PC-9 (cell line): Measurements from ENCODE around the gene DNAH14. TPM values are rescaled to one million over a fixed set of nuclear protein-coding genes. Genes with fewer than 3 reads are reported as not detected.

Experiments
- BruUV-seq: library from RNA; stranded (reverse); fragments of 400-500 nt; replicated peaks from 2 replicates; lab custom pipeline; 2021; lab: Mats Ljungman, UMichigan
- CTCF ChIA-PET: fragments of 300-600 bp; sonication (Branson Sonifier 250); formaldehyde crosslinking; loops from one replicate; lab custom pipeline; 2022; ENCODE audit warnings: antibody characterized with exemption; lab: Charles Lee
- POLR2A ChIA-PET: fragments of 300-600 bp; sonication (Branson Sonifier 250); formaldehyde crosslinking; loops from one replicate; lab custom pipeline; 2022; ENCODE audit warnings: antibody characterized with exemption; ENCODE audit not compliant: unreplicated experiment; lab: Charles Lee
- DNase-seq, 2 experiments: peaks; one replicate each; pipeline versions ENCODE4 v3.0.0 to v3.0.0-alpha.2; 2015 to 2022; ENCODE audit warnings: mixed read lengths in 1 of 2
- H2AFZ ChIP-seq: fragments of 200-600 bp; sonication (generic); 2 replicates; pipeline ENCODE4 v1.8.1; 2017; ENCODE audit warnings: antibody characterized with exemption
- H3F3A ChIP-seq: fragments of 200-600 bp; sonication (generic); 2 replicates; pipeline ENCODE4 v1.8.1; 2017; ENCODE audit warnings: antibody characterized with exemption, mild to moderate bottlenecking, low read depth; ENCODE audit not compliant: insufficient read depth
- H3K27ac ChIP-seq: fragments of 200-600 bp; sonication (generic); 2 replicates; pipeline ENCODE4 v1.6.1; 2016; ENCODE audit warnings: mixed run types
- H3K27me3 ChIP-seq: fragments of 200-600 bp; sonication (generic); 2 replicates; pipeline ENCODE4 v1.6.1; 2016; ENCODE audit warnings: low read depth, mixed run types; ENCODE audit not compliant: insufficient read depth
- H3K36me3 ChIP-seq: fragments of 200-600 bp; sonication (generic); 2 replicates; pipeline ENCODE4 v1.6.1; 2016; ENCODE audit warnings: low read depth, mixed run types
- H3K4me1 ChIP-seq: fragments of 200-600 bp; sonication (generic); replicated peaks from 2 replicates; pipeline ENCODE4 v1.6.1; 2016; ENCODE audit warnings: mixed run types; ENCODE audit not compliant: insufficient read depth
- H3K4me2 ChIP-seq: fragments of 200-600 bp; sonication (generic); 2 replicates; pipeline ENCODE4 v1.6.1; 2017; ENCODE audit warnings: mixed run types
- H3K4me3 ChIP-seq: fragments of 200-600 bp; sonication (generic); 2 replicates; pipeline ENCODE4 v1.6.1; 2016; ENCODE audit warnings: mixed run types
- H3K79me2 ChIP-seq: fragments of 200-600 bp; sonication (generic); 2 replicates; pipeline ENCODE4 v1.6.1; 2017; ENCODE audit warnings: low read depth, mixed run types
- H3K9me2 ChIP-seq: fragments of 200-600 bp; sonication (generic); 2 replicates; pipeline ENCODE4 v1.8.1; 2017; ENCODE audit warnings: mild to moderate bottlenecking; ENCODE audit not compliant: insufficient read depth
- H3K9me3 ChIP-seq: fragments of 200-600 bp; sonication (generic); 2 replicates; pipeline ENCODE4 v1.8.1; 2016; ENCODE audit warnings: low read depth; ENCODE audit not compliant: insufficient read depth
- H4K20me1 ChIP-seq: fragments of 200-600 bp; sonication (generic); 2 replicates; pipeline ENCODE4 v1.8.1; 2017; ENCODE audit not compliant: insufficient read depth
- EZH2 ChIP-seq: fragments of 200-600 bp; sonication (generic); IDR thresholded peaks from 2 replicates; pipeline ENCODE4 v1.8.0; 2017; ENCODE audit warnings: antibody characterized with exemption, low read depth
- intact Hi-C: fragments of 100-400 bp; cut with micrococcal nuclease; formaldehyde crosslinking; loops from one replicate; pipeline ENCODE4 v1.10.0; 2022; ENCODE audit not compliant: unreplicated experiment
- total RNA-seq: library from RNA; stranded (reverse); gene quantifications from 2 replicates; pipeline ENCODE4 v1.2.3, GENCODE V29; 2021
- TF ChIP-seq, protein P1 (sequence below): fragments of 200-600 bp; sonication (generic); conservative IDR thresholded peaks from 2 replicates; pipeline ENCODE4 v1.6.1; 2017; ENCODE audit warnings: mixed run types, antibody characterized with exemption, mild to moderate bottlenecking, moderate library complexity

DNAH14 gene
- total RNA-seq, 1 experiment from 2014 or later = 48.8 TPM

DNA sequence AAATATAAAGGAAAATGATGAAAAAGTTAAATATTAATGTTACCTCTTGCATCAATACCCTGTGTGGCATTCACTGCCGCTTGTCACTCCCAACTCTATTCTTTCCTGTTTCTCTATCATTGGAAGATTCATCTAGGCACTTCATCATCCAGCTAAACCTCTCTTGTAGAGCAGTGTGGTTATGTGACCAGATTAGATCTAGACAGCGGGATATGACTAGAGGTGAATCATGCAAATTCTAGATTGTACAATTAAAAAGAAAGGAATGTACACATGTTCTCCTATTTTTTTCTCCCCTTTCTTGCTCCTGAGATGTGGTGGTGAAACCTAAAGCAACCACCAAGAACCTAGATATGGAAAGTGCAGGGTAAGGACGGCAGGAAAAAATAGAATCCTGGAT, 324.3 kb downstream of the DNAH14 start:
- intact Hi-C loops = no loop called here
- no peaks in the 10 kb centered on the region for H3K4me1 ChIP-seq
- no peaks in the 10 kb centered on the region for H3K27me3 ChIP-seq
- H3F3A ChIP-seq = no peaks in the 10 kb centered on the region
- H2AFZ ChIP-seq = no peak overlapping the region
- H3K4me3 ChIP-seq = no peak overlapping the region
- ChIA-PET POLR2A (no interaction called here), CTCF (interaction anchor here (0.6 kb wide), 1 partner anchor 1485 kb away, joined by 3 read pairs; the partner anchor contains the start of gene ITPKB)
- H3K9me2 ChIP-seq = no peaks in the 10 kb centered on the region
- BruUV-seq = no TSS peak
- H3K9me3 ChIP-seq = no peaks in the 10 kb centered on the region
- H3K4me2 ChIP-seq = no peak overlapping the region
- no peaks in the 10 kb centered on the region for H3K36me3 ChIP-seq
- no peaks in the 10 kb centered on the region for H4K20me1 ChIP-seq
- DNase-seq = peak; percentile 16 to 42
- no peak overlapping the region for H3K27ac ChIP-seq
- H3K79me2 ChIP-seq = no peaks in the 10 kb centered on the region
- TF ChIP-seq, protein P1, sequence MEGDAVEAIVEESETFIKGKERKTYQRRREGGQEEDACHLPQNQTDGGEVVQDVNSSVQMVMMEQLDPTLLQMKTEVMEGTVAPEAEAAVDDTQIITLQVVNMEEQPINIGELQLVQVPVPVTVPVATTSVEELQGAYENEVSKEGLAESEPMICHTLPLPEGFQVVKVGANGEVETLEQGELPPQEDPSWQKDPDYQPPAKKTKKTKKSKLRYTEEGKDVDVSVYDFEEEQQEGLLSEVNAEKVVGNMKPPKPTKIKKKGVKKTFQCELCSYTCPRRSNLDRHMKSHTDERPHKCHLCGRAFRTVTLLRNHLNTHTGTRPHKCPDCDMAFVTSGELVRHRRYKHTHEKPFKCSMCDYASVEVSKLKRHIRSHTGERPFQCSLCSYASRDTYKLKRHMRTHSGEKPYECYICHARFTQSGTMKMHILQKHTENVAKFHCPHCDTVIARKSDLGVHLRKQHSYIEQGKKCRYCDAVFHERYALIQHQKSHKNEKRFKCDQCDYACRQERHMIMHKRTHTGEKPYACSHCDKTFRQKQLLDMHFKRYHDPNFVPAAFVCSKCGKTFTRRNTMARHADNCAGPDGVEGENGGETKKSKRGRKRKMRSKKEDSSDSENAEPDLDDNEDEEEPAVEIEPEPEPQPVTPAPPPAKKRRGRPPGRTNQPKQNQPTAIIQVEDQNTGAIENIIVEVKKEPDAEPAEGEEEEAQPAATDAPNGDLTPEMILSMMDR = no peak
- no peak for TF ChIP-seq EZH2

DNA sequence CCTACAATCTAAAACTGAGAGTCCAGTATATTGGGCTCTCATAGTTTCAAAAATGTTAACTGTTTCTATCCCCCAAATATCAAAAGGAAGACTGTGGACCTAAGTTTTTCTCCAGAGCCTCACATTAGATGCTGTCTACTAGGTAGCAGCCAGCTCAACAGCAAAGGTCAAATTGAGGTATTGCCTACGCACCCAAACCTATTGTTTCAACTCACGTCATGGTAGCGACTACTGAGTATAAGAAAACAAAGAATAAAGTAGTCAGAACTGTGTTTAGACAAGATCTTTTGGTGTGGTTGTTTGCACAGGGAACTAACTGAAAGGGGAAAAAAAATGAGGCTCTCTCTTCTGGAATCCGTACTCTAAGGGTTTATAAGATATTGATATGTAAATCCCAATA, 325.2 kb downstream of the DNAH14 start:
- H4K20me1 ChIP-seq = no peaks in the 10 kb centered on the region
- H3K4me1 ChIP-seq = no peaks in the 10 kb centered on the region
- TF ChIP-seq EZH2 = no peak
- TF ChIP-seq, protein P1 = no peak
- ChIA-PET CTCF (no interaction called here), POLR2A (interaction anchor here (0.6 to 0.7 kb wide), 2 partner anchors 27 to 66 kb away, joined by 3 to 7 read pairs; no protein-coding TSS in a partner anchor)
- DNase-seq = peak in 1 of 2 experiments; percentile 2
- no peak overlapping the region for H3K4me3 ChIP-seq
- no peaks in the 10 kb centered on the region for H3K36me3 ChIP-seq
- H3K27ac ChIP-seq = no peak overlapping the region
- H3K79me2 ChIP-seq = no peaks in the 10 kb centered on the region
- H3K4me2 ChIP-seq = no peak overlapping the region
- H3F3A ChIP-seq = no peaks in the 10 kb centered on the region
- no peaks in the 10 kb centered on the region for H3K27me3 ChIP-seq
- no peaks in the 10 kb centered on the region for H3K9me2 ChIP-seq
- intact Hi-C loops = no loop called here
- no peaks in the 10 kb centered on the region for H3K9me3 ChIP-seq
- no peak overlapping the region for H2AFZ ChIP-seq
- BruUV-seq = no TSS peak

- Histone ChIP-seq H3K27me3 (no peaks in the 10 kb centered on the region), H3K9me3 (no peaks in the 10 kb centered on the region), H3K27ac (no peak overlapping the region), H3K9me2 (no peaks in the 10 kb centered on the region), H4K20me1 (no peaks in the 10 kb centered on the region), H3K79me2 (no peaks in the 10 kb centered on the region), H3F3A (no peaks in the 10 kb centered on the region), H3K4me3 (no peak overlapping the region), H3K36me3 (no peaks in the 10 kb centered on the region), H3K4me1 (no peaks in the 10 kb centered on the region), H3K4me2 (no peak overlapping the region), H2AFZ (no peak overlapping the region)
- BruUV-seq = no TSS peak
- TF ChIP-seq, protein P1 = no peak
- no peak for TF ChIP-seq EZH2
- DNase-seq = no peak
- intact Hi-C loops = no loop called here
- ChIA-PET POLR2A (no interaction called here), CTCF (no interaction called here)
Observed at GRCh38 chr1:225257081-225257480, 327.6 kb downstream of the DNAH14 start.
